Natural killer cell (primary cell): Measurements from ENCODE around the gene RAD51. TPM values are rescaled to one million over a fixed set of nuclear protein-coding genes. Genes with fewer than 3 reads are reported as not detected.

Experiments
- ATAC-seq, 3 donors: fragments of 150-1000 bp in 2 of 3; fragments of 200-7000 bp in 1 of 3; cut with Tn5 transposase; 1 replicate in 1 of 3; 2 replicates in 2 of 3; pipeline ENCODE4 v1.10.0; 2021; ENCODE audit warnings: mild to moderate bottlenecking in 2 of 3, moderate library complexity in 2 of 3
- DNase-seq, 2 donors: peaks; one replicate each; pipeline versions ENCODE4 v3.0.0 to v3.0.0-alpha.2; 2013 to 2021; ENCODE audit warnings: mixed read lengths in 1 of 2
- H3K27ac ChIP-seq: one replicate; pipeline ENCODE4 v1.5.1; 2013; ENCODE audit warnings: mild to moderate bottlenecking, low read length
- H3K27me3 ChIP-seq: one replicate; pipeline ENCODE4 v1.6.1; 2013; ENCODE audit warnings: low read length; ENCODE audit not compliant: control insufficient read depth, insufficient read depth
- H3K36me3 ChIP-seq: one replicate; pipeline ENCODE4 v1.6.1; 2013; ENCODE audit warnings: low read length; ENCODE audit not compliant: control insufficient read depth, insufficient read depth
- H3K4me1 ChIP-seq: one replicate; pipeline ENCODE4 v1.6.1; 2013; ENCODE audit warnings: low read length; ENCODE audit not compliant: control insufficient read depth, insufficient read depth
- H3K4me3 ChIP-seq: one replicate; pipeline ENCODE4 v1.5.1; 2013; ENCODE audit warnings: low read length
- H3K9me3 ChIP-seq: one replicate; pipeline ENCODE4 v1.6.1; 2013; ENCODE audit warnings: low read length; ENCODE audit not compliant: control insufficient read depth, insufficient read depth
- H3K27ac Mint-ChIP-seq, 2 donors: one replicate each; pipeline ENCODE4 v1.8.0; 2022; ENCODE audit warnings: mild to moderate bottlenecking in 2 of 2, mixed read lengths in 2 of 2, moderate library complexity in 1 of 2
- H3K27me3 Mint-ChIP-seq, 2 donors: one replicate each; pipeline ENCODE4 v1.8.0; 2022; ENCODE audit warnings: low read depth in 2 of 2, mixed read lengths in 2 of 2
- H3K36me3 Mint-ChIP-seq: one replicate; pipeline ENCODE4 v1.8.0; 2022; ENCODE audit warnings: mixed read lengths
- H3K4me1 Mint-ChIP-seq, 2 donors: one replicate each; pipeline ENCODE4 v1.8.0; 2022; ENCODE audit warnings: mixed read lengths in 2 of 2
- H3K4me3 Mint-ChIP-seq: one replicate; pipeline ENCODE4 v1.8.0; 2022; ENCODE audit warnings: mild to moderate bottlenecking, moderate library complexity, mixed read lengths
- H3K9me3 Mint-ChIP-seq, 2 donors: one replicate each; pipeline ENCODE4 v1.8.0; 2022; ENCODE audit warnings: mixed read lengths in 2 of 2
- WGBS: methylation state at CpG from one replicate; pipeline ENCODE4 v1.1.7; 2013; ENCODE audit warnings: missing lambda C conversion rate; ENCODE audit not compliant: insufficient coverage; 5-methylcytosine and 5-hydroxymethylcytosine counted together
- intact Hi-C: fragments of 100-400 bp; cut with micrococcal nuclease; formaldehyde crosslinking; loops from one replicate; pipeline ENCODE4 v1.14.2; 2022
- total RNA-seq, 4 donors: library from RNA; stranded (reverse); fragments of 120-200 nt in 1 of 4; gene quantifications; one replicate each; pipeline versions ENCODE4 v1.2.3 to v1.2.4, GENCODE V29; 2013 to 2022
- TF ChIP-seq, protein P1 (sequence below): fragments of 200-600 bp; IDR thresholded peaks from one replicate; pipeline ENCODE4 v1.8.0; 2022; ENCODE audit warnings: antibody characterized with exemption

Gene RAD51
- total RNA-seq, 3 donors from 2014 or later (not counting 1 experiment from before 2014, with no cell fraction given) = 1.2 to 5.0 (median 4.0) TPM

DNA sequence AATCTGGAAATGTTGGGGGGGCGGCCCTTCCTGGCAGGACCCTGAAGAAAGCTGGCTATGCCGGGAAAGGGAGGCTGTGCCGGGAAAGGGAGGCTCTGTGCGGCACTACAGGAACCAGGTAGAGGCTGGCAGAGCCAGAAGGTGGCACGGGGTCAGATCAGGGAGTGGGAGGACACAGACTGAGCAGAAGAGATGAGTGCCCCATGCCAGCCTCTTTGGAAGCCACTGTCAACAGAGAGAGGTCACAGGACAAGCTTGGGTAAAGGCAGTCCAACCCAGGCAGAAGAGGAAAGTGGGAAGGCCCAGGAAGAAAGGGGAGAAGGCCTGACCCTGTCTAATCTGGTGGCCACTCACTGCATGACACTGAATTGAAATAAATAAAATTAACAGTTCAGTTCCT is 76.3 kb downstream of the RAD51 start:
- no peak overlapping the region for H3K27ac ChIP-seq
- WGBS = over 99% methylated on average over 5 of the region's 5 CpGs
- no peaks in the 10 kb centered on the region for H3K9me3 ChIP-seq
- H3K4me3 Mint-ChIP-seq = no peak overlapping the region
- ATAC-seq (no peak), DNase-seq (no peak)
- H3K27ac Mint-ChIP-seq = peak overlapping the region in 1 of 2 donors; percentile 96
- peaks cover 47% of the 10 kb centered on the region for H3K36me3 ChIP-seq
- H3K4me1 Mint-ChIP-seq = peaks cover 33 to 43% of the 10 kb centered on the region in 2 donors
- no peaks in the 10 kb centered on the region for H3K9me3 Mint-ChIP-seq
- TF ChIP-seq, protein P1, sequence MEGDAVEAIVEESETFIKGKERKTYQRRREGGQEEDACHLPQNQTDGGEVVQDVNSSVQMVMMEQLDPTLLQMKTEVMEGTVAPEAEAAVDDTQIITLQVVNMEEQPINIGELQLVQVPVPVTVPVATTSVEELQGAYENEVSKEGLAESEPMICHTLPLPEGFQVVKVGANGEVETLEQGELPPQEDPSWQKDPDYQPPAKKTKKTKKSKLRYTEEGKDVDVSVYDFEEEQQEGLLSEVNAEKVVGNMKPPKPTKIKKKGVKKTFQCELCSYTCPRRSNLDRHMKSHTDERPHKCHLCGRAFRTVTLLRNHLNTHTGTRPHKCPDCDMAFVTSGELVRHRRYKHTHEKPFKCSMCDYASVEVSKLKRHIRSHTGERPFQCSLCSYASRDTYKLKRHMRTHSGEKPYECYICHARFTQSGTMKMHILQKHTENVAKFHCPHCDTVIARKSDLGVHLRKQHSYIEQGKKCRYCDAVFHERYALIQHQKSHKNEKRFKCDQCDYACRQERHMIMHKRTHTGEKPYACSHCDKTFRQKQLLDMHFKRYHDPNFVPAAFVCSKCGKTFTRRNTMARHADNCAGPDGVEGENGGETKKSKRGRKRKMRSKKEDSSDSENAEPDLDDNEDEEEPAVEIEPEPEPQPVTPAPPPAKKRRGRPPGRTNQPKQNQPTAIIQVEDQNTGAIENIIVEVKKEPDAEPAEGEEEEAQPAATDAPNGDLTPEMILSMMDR = no peak
- H3K27me3 ChIP-seq = no peaks in the 10 kb centered on the region
- H3K36me3 Mint-ChIP-seq = peaks cover 6% of the 10 kb centered on the region
- intact Hi-C loops = no loop called here
- H3K4me3 ChIP-seq = no peak overlapping the region
- no peaks in the 10 kb centered on the region for H3K27me3 Mint-ChIP-seq
- H3K4me1 ChIP-seq = peaks cover 47% of the 10 kb centered on the region

DNA sequence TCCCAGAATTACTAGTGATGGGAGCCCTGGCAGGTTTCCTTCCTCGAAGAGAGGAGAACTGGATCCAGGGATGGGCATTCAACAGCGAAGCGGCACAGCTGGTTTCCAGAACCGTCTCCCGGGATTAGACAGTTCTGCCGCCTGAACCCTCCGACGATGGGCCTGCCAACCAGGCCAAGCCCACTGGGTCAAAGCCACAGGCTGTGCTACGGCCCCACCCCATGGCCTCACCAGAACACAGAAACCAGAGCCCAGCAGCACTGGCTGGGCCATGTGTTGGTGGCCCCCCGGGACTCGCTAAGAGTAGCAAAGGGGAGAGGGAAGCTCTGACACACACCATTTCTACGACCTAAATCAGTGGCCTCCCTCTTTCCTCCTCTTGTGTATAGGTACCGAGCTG is 77.0 kb downstream of the RAD51 start:
- Mint-ChIP-seq H3K36me3 (peaks cover 6% of the 10 kb centered on the region), H3K4me3 (no peak overlapping the region), H3K4me1 (peaks cover 37 to 48% of the 10 kb centered on the region in 2 donors), H3K27ac (no peak overlapping the region), H3K9me3 (no peaks in the 10 kb centered on the region), H3K27me3 (no peaks in the 10 kb centered on the region)
- no peak for ATAC-seq
- Histone ChIP-seq H3K27ac (no peak overlapping the region), H3K36me3 (peaks cover 44% of the 10 kb centered on the region), H3K27me3 (no peaks in the 10 kb centered on the region), H3K4me3 (no peak overlapping the region), H3K4me1 (peaks cover 50% of the 10 kb centered on the region), H3K9me3 (no peaks in the 10 kb centered on the region)
- no peak for DNase-seq
- WGBS = 93% methylated on average over 11 of the region's 13 CpGs
- intact Hi-C loops = no loop called here
- TF ChIP-seq, protein P1 = no peak

DNA sequence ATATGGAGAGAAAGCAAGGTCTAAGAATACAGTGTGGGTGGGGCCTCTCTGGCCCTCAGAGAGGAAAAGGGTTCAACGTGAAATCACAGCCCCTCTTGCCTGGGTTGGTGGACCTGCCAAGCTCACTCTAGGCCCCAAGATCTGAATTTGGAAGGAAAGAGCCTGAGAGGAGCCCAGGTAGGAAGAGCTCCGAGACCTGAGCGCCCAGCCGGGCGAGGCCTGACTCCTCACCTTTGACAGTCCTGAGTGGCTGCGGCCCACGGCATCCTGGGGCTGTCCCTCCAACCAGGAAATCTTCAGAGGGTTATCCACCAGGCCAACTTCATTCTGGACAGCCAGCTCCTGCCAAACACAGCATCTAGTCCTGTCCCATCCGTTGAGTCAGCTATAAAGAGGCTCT is 78.5 kb downstream of the RAD51 start:
- TF ChIP-seq, protein P1 = no peak
- Histone ChIP-seq H3K4me1 (peaks cover 56% of the 10 kb centered on the region), H3K9me3 (no peaks in the 10 kb centered on the region), H3K36me3 (peaks cover 37% of the 10 kb centered on the region), H3K27me3 (no peaks in the 10 kb centered on the region), H3K4me3 (no peak overlapping the region), H3K27ac (no peak overlapping the region)
- no peak overlapping the region for H3K27ac Mint-ChIP-seq
- no peaks in the 10 kb centered on the region for H3K27me3 Mint-ChIP-seq
- ATAC-seq = no peak
- no peak for DNase-seq
- WGBS = 95% methylated on average over 8 of the region's 8 CpGs
- H3K36me3 Mint-ChIP-seq = peaks cover 6% of the 10 kb centered on the region
- H3K4me1 Mint-ChIP-seq = peaks cover 34 to 51% of the 10 kb centered on the region in 2 donors
- intact Hi-C loops = no loop called here
- no peak overlapping the region for H3K4me3 Mint-ChIP-seq
- no peaks in the 10 kb centered on the region for H3K9me3 Mint-ChIP-seq

DNA sequence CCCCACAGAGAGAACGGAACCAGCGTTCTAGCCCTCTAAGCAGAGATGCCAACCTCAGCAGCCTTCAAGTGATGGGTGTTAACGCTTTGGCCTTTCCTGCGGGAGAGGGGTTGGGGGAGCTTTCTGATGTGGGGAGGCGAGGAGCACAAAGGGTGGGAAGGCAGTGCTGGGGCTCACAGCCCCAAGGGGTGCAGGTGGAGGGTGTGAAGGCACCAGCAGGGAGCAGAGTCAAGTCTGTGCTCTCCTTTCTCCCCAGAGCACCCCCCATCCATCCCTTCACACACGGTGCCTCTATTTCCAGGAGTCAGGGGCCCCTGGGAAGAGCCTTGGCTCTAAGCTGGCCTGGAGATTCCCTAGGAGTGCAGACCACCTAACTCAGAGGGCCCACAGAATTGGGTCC is 78.9 kb downstream of the RAD51 start:
- no peak overlapping the region for H3K27ac Mint-ChIP-seq
- DNase-seq (no peak), ATAC-seq (no peak)
- H3K9me3 ChIP-seq = no peaks in the 10 kb centered on the region
- WGBS = 93% methylated on average over 6 of the region's 6 CpGs
- no peaks in the 10 kb centered on the region for H3K27me3 Mint-ChIP-seq
- H3K36me3 ChIP-seq = peaks cover 39% of the 10 kb centered on the region
- H3K9me3 Mint-ChIP-seq = no peaks in the 10 kb centered on the region
- no peak overlapping the region for H3K4me3 ChIP-seq
- intact Hi-C loops = no loop called here
- H3K36me3 Mint-ChIP-seq = peaks cover 6% of the 10 kb centered on the region
- peaks cover 56% of the 10 kb centered on the region for H3K4me1 ChIP-seq
- H3K4me3 Mint-ChIP-seq = no peak overlapping the region
- H3K4me1 Mint-ChIP-seq = peaks cover 31 to 48% of the 10 kb centered on the region in 2 donors
- TF ChIP-seq, protein P1 = no peak
- H3K27me3 ChIP-seq = no peaks in the 10 kb centered on the region
- H3K27ac ChIP-seq = no peak overlapping the region
